ENCODE measurements around the gene PLCH2. TPM values are rescaled to one million over a fixed set of nuclear protein-coding genes. Genes with fewer than 3 reads are reported as not detected.
A peak's percentile ranks its signal among the peaks of the same experiment; 100 is the strongest.

PLCH2 gene, protein sequence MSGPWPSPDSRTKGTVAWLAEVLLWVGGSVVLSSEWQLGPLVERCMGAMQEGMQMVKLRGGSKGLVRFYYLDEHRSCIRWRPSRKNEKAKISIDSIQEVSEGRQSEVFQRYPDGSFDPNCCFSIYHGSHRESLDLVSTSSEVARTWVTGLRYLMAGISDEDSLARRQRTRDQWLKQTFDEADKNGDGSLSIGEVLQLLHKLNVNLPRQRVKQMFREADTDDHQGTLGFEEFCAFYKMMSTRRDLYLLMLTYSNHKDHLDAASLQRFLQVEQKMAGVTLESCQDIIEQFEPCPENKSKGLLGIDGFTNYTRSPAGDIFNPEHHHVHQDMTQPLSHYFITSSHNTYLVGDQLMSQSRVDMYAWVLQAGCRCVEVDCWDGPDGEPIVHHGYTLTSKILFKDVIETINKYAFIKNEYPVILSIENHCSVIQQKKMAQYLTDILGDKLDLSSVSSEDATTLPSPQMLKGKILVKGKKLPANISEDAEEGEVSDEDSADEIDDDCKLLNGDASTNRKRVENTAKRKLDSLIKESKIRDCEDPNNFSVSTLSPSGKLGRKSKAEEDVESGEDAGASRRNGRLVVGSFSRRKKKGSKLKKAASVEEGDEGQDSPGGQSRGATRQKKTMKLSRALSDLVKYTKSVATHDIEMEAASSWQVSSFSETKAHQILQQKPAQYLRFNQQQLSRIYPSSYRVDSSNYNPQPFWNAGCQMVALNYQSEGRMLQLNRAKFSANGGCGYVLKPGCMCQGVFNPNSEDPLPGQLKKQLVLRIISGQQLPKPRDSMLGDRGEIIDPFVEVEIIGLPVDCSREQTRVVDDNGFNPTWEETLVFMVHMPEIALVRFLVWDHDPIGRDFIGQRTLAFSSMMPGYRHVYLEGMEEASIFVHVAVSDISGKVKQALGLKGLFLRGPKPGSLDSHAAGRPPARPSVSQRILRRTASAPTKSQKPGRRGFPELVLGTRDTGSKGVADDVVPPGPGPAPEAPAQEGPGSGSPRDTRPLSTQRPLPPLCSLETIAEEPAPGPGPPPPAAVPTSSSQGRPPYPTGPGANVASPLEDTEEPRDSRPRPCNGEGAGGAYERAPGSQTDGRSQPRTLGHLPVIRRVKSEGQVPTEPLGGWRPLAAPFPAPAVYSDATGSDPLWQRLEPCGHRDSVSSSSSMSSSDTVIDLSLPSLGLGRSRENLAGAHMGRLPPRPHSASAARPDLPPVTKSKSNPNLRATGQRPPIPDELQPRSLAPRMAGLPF (N-terminal part only)
- total RNA-seq: 10 to 100 TPM; 32.7 to 33.8 TPM

DNA sequence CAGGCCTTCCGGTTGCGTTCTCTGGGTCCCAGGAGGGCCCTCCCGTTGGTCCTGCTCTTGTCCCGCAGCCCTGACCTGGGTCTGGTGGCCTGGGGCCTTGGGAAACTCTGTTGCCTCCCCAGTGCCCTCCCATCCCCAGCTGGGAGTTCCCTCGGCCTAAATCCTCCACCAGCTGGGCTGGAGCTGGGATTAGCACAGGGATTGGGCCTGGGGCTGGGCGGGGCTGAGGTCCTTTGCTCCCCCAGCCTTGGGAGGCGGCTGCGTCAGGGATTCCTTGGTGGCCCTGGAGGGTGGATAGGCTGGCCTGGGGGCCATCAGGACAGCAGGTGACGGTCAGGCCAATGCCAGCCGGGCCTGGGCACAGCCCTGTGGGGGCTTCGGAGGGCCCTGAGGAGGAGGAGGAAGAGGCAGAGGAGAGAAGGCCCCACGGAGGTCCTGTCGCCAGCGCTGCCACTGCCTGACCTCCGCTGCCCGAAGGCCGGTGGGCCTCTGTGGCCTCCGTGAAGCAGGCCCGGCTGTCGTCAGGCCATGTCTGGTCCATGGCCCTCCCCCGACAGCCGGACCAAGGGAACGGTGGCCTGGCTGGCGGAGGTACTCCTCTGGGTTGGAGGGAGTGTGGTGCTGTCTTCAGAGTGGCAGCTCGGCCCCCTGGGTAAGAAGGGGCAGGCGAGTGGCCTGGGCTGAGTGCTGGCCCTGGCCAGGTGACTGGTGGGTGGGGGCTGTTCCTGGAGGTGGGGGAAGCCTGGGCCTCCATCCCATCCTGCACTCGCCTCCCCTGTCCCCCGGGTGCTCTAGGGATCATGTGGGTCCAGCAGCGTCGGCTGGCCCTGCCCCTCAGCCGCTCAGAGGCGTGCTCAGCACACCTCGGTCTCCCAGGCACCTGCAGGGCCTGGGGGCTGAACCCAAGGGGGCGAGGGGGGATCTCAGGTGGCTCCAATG, at the start of gene PLCH2:
Gene PLCH2, plus strand, starts transcription at position 229 of the 939 bp plus-strand sequence. Its CDS starts 300 bp downstream, at position 529.
- ChIA-PET CTCF (no interaction called here), POLR2A (interaction anchor here (1.1 kb wide), 1 partner anchor 24 kb away, joined by 3 read pairs; no protein-coding TSS in a partner anchor)
- H3K4me1 Mint-ChIP-seq: no peaks in the 10 kb centered on the region
- no peaks in the 10 kb centered on the region for H3K36me3 Mint-ChIP-seq (ENCODE audit: low read depth)
- H3K9me3 Mint-ChIP-seq: no peaks in the 10 kb centered on the region
- DNase-seq: no peak
- H3K27ac Mint-ChIP-seq: no peak within 1 kb of the TSS
- H3K27me3 Mint-ChIP-seq: no peaks in the 10 kb centered on the region
- no peak within 1 kb of the TSS for H3K4me3 Mint-ChIP-seq

DNA sequence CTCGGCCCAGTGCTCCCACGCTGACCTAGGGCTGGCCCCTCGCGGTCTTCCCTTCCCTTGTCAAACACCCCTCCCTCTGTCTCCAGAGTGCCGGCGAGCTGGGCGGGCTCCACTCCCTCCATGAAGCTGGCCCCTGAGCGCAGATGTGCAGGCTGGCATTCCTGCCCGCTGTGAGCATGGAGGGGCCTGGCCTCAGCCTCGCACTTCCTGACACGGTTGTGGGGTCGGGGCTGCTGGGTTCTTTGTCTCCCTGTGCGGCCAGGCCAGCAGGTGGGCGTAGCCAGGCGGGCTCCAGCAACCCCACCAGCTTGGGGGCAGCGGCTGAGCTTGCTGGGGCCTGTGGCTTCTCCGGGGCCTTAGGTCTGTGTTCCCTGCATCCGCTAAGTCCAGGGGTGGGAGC, 49.5 kb upstream of the PLCH2 start:
- CTCF ChIA-PET: no interaction called here
- Mint-ChIP-seq H3K36me3 (ENCODE audit: low read depth) (no peaks in the 10 kb centered on the region), H3K27me3 (no peaks in the 10 kb centered on the region), H3K4me1 (no peaks in the 10 kb centered on the region), H3K9me3 (peaks cover 11% of the 10 kb centered on the region), H3K27ac (no peak overlapping the region), H3K4me3 (no peak overlapping the region)
- POLR2A ChIA-PET: no interaction called here
- no peak for DNase-seq

DNA sequence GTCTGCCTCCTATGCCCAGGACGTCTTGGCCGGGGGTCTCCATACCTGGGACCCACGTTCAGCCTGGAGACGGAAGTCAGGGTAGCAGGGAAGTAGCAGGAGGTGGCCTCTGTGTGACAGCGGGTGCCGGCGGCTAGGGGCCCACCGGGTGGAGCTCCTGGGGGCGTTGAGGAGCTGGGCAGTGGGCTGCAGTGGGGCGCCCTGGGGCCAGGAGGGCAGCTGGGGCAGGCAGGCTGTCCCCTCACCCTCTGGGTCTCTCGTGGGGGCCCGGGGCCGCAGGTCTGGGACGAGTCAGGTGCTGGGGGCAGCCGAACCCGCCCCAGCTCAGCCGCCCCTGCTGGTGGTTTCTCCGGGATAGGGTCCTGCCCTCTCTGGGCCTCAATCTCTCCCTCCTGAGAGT, 49.0 kb upstream of the PLCH2 start:
- no peak overlapping the region for H3K4me3 Mint-ChIP-seq
- H3K27ac Mint-ChIP-seq: no peak overlapping the region
- peaks cover 11% of the 10 kb centered on the region for H3K9me3 Mint-ChIP-seq
- ChIA-PET CTCF (no interaction called here), POLR2A (no interaction called here)
- no peaks in the 10 kb centered on the region for H3K4me1 Mint-ChIP-seq
- no peak for DNase-seq
- no peaks in the 10 kb centered on the region for H3K36me3 Mint-ChIP-seq (ENCODE audit: low read depth)
- H3K27me3 Mint-ChIP-seq: no peaks in the 10 kb centered on the region

DNA sequence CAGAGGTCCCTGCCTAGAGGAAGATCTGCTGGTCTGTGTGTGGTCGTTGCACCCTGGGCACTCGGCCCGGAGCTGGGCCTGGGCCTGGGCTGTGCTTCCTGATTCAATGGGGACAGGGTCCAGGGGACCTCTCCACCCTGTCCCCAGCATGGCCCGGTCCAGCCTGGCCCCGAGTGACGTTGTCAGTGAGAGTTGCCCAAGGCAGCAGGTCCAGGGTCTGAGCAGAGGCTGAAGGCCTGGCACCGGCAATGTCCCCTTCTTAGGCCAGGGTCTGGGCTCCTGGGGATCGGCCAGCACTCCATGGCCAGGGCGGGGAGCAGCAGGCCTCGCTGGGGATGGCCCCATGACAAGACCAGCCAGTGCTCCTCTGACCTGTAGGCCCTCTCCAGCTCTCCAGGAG, 48.1 kb upstream of the PLCH2 start:
- H3K4me1 Mint-ChIP-seq: no peaks in the 10 kb centered on the region
- POLR2A ChIA-PET: no interaction called here
- H3K36me3 Mint-ChIP-seq (ENCODE audit: low read depth): no peaks in the 10 kb centered on the region

DNA sequence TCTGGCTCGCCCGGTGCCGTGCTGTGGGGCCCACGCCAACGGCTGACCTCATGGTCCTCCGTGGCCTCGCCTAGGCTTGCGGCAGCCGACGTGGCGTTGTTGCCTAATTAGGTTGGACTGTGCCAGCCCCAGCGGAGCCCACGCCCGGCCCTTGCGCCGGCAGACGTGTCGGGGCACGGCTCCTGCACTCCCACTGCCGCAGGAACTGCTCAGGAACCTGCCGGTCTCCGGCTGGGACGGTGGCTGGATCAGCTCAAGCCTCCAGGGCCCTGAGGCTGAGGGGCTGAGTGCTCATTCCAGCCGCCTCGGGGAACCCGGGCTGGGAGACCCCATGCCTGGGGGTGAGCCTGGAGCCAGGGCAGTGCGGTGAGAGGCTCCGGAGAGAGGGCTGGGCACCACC, 47.6 kb upstream of the PLCH2 start:
- ChIA-PET CTCF (no interaction called here), POLR2A (no interaction called here)
- Mint-ChIP-seq H3K9me3 (peaks cover 9% of the 10 kb centered on the region), H3K4me1 (no peaks in the 10 kb centered on the region), H3K4me3 (no peak overlapping the region), H3K27me3 (no peaks in the 10 kb centered on the region), H3K36me3 (ENCODE audit: low read depth) (no peaks in the 10 kb centered on the region), H3K27ac (no peak overlapping the region)
- no peak for DNase-seq

More for the DNA sequence above, 48.1 kb upstream of the PLCH2 start:
- Mint-ChIP-seq H3K9me3 (peaks cover 9% of the 10 kb centered on the region), H3K27me3 (no peaks in the 10 kb centered on the region), H3K4me3 (no peak overlapping the region), H3K27ac (no peak overlapping the region)
- CTCF ChIA-PET: interaction anchor here (0.6 kb wide), 1 partner anchor 189 kb away, joined by 6 read pairs; no protein-coding TSS in a partner anchor
- no peak for DNase-seq

DNA sequence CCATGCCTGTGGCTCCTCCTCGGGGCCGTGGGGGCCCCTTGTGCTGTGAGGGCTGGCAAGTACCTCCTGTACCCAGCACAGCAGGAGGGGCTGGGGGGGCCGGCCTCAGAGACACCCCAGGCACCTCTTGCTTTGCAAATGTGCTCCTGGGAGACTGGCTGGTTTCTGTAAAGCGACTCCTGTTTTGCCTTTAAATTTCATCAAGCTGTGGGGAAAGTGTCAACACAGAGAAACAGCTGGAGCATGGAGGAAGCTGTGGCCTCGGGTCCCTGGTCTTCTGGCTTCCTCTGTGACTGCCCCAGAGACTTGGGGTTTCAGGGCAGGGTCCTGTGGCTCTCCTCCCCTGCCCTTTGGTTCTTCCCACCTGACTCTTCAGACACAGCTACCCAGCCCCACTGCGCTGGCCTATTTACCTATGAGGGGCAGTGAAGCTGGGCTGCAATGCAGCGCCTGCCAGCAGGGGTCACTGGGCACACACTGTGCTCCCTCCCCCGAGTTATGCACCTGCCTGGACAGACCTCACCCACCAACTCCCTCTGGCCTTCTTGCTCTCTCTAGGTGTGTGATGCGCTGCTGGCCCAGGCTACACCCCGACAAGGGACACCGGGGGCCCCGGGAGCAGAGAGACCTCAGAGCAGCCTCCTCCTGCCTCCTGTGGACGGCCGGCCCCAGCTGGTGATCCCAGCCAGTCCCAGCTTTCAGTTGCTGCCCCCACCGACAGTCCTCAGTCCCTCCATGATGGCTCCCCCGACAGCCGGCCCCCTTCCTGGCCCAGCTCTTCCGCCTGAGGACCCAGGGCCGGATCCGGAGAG, 46.1 kb upstream of the PLCH2 start:
- ChIA-PET POLR2A (interaction anchor here (0.8 kb wide), 1 partner anchor 14 kb away, joined by 3 read pairs; no protein-coding TSS in a partner anchor), CTCF (interaction anchor here (0.8 to 1.0 kb wide), 3 partner anchors 14 to 126 kb away, joined by 3 to 6 read pairs (median 3); partner anchors contain the start of gene TNFRSF14)
- H3K36me3 Mint-ChIP-seq (ENCODE audit: low read depth): no peaks in the 10 kb centered on the region
- H3K27ac Mint-ChIP-seq: no peak overlapping the region
- H3K4me3 Mint-ChIP-seq: no peak overlapping the region
- peaks cover 9% of the 10 kb centered on the region for H3K9me3 Mint-ChIP-seq
- H3K27me3 Mint-ChIP-seq: no peaks in the 10 kb centered on the region
- no peaks in the 10 kb centered on the region for H3K4me1 Mint-ChIP-seq
- peak; percentile 25 for DNase-seq

DNA sequence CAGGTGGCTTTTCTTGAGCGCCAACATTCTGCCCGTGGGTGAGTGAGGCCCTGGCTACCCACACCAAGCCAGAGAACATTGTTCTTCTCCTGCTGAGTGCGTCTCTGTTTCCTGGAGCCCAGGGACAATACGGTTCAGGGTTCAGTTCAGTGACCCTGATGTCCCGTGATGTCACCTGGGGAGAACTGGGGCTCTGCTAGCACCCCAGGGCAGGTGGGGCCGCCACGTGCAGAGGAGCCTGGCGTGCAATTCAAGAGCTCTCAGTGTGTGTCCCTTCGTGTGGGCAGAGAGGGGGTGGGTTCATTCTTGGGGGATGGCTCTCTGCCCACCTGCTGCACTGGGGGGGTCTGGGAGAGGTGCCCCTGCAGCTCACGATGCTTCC, 45.5 kb upstream of the PLCH2 start:
- Mint-ChIP-seq H3K27me3 (no peaks in the 10 kb centered on the region), H3K9me3 (peaks cover 9% of the 10 kb centered on the region), H3K4me1 (no peaks in the 10 kb centered on the region), H3K27ac (no peak overlapping the region), H3K36me3 (ENCODE audit: low read depth) (no peaks in the 10 kb centered on the region), H3K4me3 (no peak overlapping the region)
- DNase-seq: no peak
- CTCF ChIA-PET: interaction anchor here (0.6 to 0.8 kb wide), 2 partner anchors 12 to 93 kb away, joined by 3 read pairs; no protein-coding TSS in a partner anchor
- POLR2A ChIA-PET: interaction anchor here (0.8 kb wide), 1 partner anchor 15 kb away, joined by 3 read pairs; no protein-coding TSS in a partner anchor

DNA sequence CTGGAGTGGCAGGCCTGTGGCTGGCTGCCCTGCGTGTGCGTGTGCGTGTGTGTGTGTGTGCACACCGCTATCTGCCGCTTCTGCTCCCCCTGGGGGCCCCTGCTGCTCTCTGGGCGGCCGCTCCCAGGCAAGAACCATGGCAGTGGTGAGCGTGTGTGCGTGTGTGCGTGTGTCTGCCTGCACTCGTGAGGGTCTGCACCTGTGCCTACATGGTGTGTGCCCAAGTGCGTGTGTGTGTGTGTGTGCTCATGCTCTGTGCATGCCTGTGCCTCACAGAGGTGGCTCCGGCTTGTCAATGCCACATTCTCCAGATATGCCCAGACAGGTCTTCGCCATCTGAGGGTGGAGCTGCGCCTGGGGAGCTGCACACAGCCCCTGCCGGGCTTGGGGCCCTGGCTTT, 45.0 kb upstream of the PLCH2 start:
- Mint-ChIP-seq H3K27me3 (no peaks in the 10 kb centered on the region), H3K4me3 (no peak overlapping the region), H3K27ac (no peak overlapping the region), H3K36me3 (ENCODE audit: low read depth) (no peaks in the 10 kb centered on the region), H3K9me3 (peaks cover 9% of the 10 kb centered on the region), H3K4me1 (no peaks in the 10 kb centered on the region)
- POLR2A ChIA-PET: no interaction called here
- no peak for DNase-seq
- CTCF ChIA-PET: interaction anchor here (0.6 kb wide), 1 partner anchor 12 kb away, joined by 3 read pairs; no protein-coding TSS in a partner anchor

DNA sequence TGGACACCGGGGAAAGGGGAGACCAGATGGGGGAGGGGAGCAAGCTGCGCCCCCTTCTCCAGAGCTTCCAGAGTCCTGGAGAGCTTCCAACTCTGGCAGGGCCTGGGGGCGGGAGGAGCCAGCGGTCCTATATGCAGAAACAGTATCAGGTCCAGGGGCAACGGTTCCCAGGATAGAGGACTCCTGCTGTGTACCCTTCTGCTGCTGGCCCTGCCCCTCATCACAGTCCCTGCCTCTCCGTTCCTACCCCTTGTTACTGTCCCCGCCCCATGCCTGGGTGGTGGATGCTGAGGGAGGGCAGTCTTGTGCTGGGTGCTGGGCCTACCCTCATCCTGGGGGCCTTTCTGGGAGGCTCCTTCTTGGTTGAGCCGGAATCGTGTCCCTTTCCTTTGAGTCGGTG, 44.6 kb upstream of the PLCH2 start:
- Mint-ChIP-seq H3K4me3 (no peak overlapping the region), H3K9me3 (peaks cover 9% of the 10 kb centered on the region), H3K27me3 (no peaks in the 10 kb centered on the region), H3K27ac (no peak overlapping the region), H3K4me1 (no peaks in the 10 kb centered on the region), H3K36me3 (ENCODE audit: low read depth) (no peaks in the 10 kb centered on the region)
- DNase-seq: no peak
- ChIA-PET CTCF (interaction anchor here (0.6 kb wide), 1 partner anchor 11 kb away, joined by 3 read pairs; no protein-coding TSS in a partner anchor), POLR2A (no interaction called here)

DNA sequence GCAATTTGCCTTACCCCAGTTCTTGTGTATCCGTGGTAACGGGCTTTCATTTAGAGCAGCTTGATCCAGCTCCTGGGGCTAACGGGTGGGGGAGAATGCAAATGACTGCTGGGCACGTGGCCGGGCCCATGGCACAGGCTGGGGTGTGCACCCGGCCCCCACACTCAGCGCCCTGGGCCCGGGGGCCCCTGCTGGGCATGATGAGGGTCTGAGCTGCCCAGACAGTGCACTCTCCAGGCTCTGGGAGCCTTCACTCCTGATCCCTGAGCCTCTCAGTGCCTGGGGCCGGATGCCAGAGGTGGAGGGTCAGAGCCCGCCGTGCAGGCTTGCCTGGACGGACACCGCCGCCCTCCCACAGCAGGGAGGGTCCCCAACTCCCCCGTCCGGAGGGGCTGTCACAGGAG, 43.6 kb upstream of the PLCH2 start:
- Mint-ChIP-seq H3K27ac (no peak overlapping the region), H3K9me3 (peaks cover 9% of the 10 kb centered on the region), H3K27me3 (no peaks in the 10 kb centered on the region), H3K4me1 (no peaks in the 10 kb centered on the region), H3K36me3 (ENCODE audit: low read depth) (no peaks in the 10 kb centered on the region), H3K4me3 (no peak overlapping the region)
- no peak for DNase-seq
- ChIA-PET CTCF (no interaction called here), POLR2A (no interaction called here)

DNA sequence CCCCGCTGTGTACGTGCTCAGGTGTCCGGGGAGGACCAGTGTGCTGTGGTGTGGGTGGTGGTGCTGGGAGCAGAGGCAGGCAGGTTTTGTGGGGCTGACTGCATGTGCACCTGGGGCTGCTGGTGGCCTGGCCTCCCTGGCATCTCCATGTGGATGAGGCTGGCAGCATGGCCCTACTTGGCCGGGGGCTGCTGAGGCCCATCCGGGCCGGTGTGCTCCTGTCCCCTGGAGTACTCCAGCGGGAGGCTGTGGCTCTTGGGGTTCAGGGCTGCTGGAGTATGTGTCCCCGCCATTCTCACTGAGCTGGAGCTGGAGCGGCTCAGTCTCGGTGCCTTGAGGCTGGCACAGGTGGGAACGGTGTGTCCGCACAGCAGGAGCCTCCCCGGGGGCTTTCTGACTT, 42.9 kb upstream of the PLCH2 start:
- Mint-ChIP-seq H3K27ac (no peak overlapping the region), H3K9me3 (peaks cover 9% of the 10 kb centered on the region), H3K4me3 (no peak overlapping the region), H3K27me3 (no peaks in the 10 kb centered on the region), H3K36me3 (ENCODE audit: low read depth) (no peaks in the 10 kb centered on the region), H3K4me1 (no peaks in the 10 kb centered on the region)
- no peak for DNase-seq
- ChIA-PET POLR2A (no interaction called here), CTCF (no interaction called here)
